Thoracic aorta (tissue), 2 donors: ENCODE data around the gene SAA1. TPM values are rescaled to one million over a fixed set of nuclear protein-coding genes. Genes with fewer than 3 reads are reported as not detected.

Experiments
- ATAC-seq: fragments of 150-250 bp; one replicate; pipeline ENCODE4 v1.8.0; 2017; ENCODE audit warnings: low read depth; ENCODE audit not compliant: insufficient number of reproducible peaks, low FRiP score
- DNase-seq: peaks from one replicate; pipeline ENCODE4 v3.0.0-alpha.2; 2020; ENCODE audit warnings: low spot score
- H3K27ac ChIP-seq, 2 donors: fragments of 200-600 bp; sonication (generic); 1 replicate in 1 of 2; 2 replicates in 1 of 2; pipeline ENCODE4 v1.5.1; 2016; ENCODE audit warnings: mild to moderate bottlenecking in 2 of 2, moderate library complexity in 2 of 2
- H3K27me3 ChIP-seq: fragments of 200-600 bp; sonication (generic); replicated peaks from 2 replicates; pipeline ENCODE4 v1.6.0; 2016; ENCODE audit warnings: mild to moderate bottlenecking; ENCODE audit not compliant: insufficient read depth
- H3K36me3 ChIP-seq: fragments of 200-600 bp; sonication (generic); one replicate; pipeline ENCODE4 v1.5.1; 2016
- H3K4me1 ChIP-seq, 2 donors: fragments of 200-600 bp; sonication (generic); 1 replicate in 1 of 2; 2 replicates in 1 of 2; pipeline versions ENCODE4 v1.5.1 to v1.6.0; 2016; ENCODE audit warnings: low read depth in 2 of 2, mild to moderate bottlenecking in 1 of 2; ENCODE audit not compliant: control insufficient read depth in 1 of 2
- H3K4me3 ChIP-seq: fragments of 200-600 bp; sonication (generic); 2 replicates; pipeline ENCODE4 v1.5.1; 2016; ENCODE audit warnings: mild to moderate bottlenecking
- H3K9me3 ChIP-seq: fragments of 200-600 bp; sonication (generic); 2 replicates; pipeline ENCODE4 v1.5.1; 2016
- CTCF ChIP-seq: fragments of 200-600 bp; sonication (generic); IDR thresholded peaks from one replicate; pipeline ENCODE4 v1.5.1; 2019; ENCODE audit warnings: antibody characterized with exemption
- total RNA-seq, 2 donors: library from RNA; depleted of rRNA; stranded (reverse); fragments of >200 nt; gene quantifications; one replicate each; pipeline versions ENCODE4 v1.1.0 to v1.2.3, GENCODE V29; 2016

Gene SAA1
- 10 to 100 TPM in 1 of 2 donors, 1 to 10 TPM in 1; 6.5 to 18.9 TPM for total RNA-seq

GRCh38 chr11:18265949-18266348, at the start of gene SAA1:
SAA1 (plus strand) TSS chr11:18266264; CDS start chr11:18266888, 624 bp downstream.
- H3K27ac ChIP-seq: no peak within 1 kb of the TSS
- no peaks in the 10 kb centered on the region for H3K36me3 ChIP-seq
- no peak for TF ChIP-seq CTCF
- no peaks in the 10 kb centered on the region for H3K27me3 ChIP-seq
- no peak for ATAC-seq
- H3K9me3 ChIP-seq: no peaks in the 10 kb centered on the region
- H3K4me1 ChIP-seq: no peaks in the 10 kb centered on the region
- no peak within 1 kb of the TSS for H3K4me3 ChIP-seq
- DNase-seq: no peak

GRCh38 chr11:18221274-18221876, 44.7 kb upstream of the SAA1 start:
- Histone ChIP-seq H3K36me3 (no peaks in the 10 kb centered on the region), H3K27ac (no peak overlapping the region), H3K9me3 (no peaks in the 10 kb centered on the region), H3K27me3 (no peaks in the 10 kb centered on the region), H3K4me1 (no peaks in the 10 kb centered on the region), H3K4me3 (no peak overlapping the region)
- no peak for ATAC-seq
- no peak for DNase-seq
- no peak for TF ChIP-seq CTCF

GRCh38 chr11:18222814-18223421, 43.1 kb upstream of the SAA1 start:
- ATAC-seq (no peak), DNase-seq (no peak)
- Histone ChIP-seq H3K36me3 (no peaks in the 10 kb centered on the region), H3K4me1 (no peaks in the 10 kb centered on the region), H3K9me3 (no peaks in the 10 kb centered on the region), H3K27me3 (no peaks in the 10 kb centered on the region), H3K4me3 (no peak overlapping the region), H3K27ac (no peak overlapping the region)
- TF ChIP-seq CTCF: no peak

GRCh38 chr11:18223591-18224387, 42.3 kb upstream of the SAA1 start:
- H3K4me3 ChIP-seq: no peak overlapping the region
- H3K36me3 ChIP-seq: no peaks in the 10 kb centered on the region
- DNase-seq: no peak
- H3K27ac ChIP-seq: no peak overlapping the region
- no peaks in the 10 kb centered on the region for H3K9me3 ChIP-seq
- TF ChIP-seq CTCF: no peak
- H3K4me1 ChIP-seq: no peaks in the 10 kb centered on the region
- ATAC-seq: no peak
- no peaks in the 10 kb centered on the region for H3K27me3 ChIP-seq

GRCh38 chr11:18225913-18226312, 40.2 kb upstream of the SAA1 start:
- H3K4me3 ChIP-seq: no peak overlapping the region
- no peaks in the 10 kb centered on the region for H3K4me1 ChIP-seq
- no peaks in the 10 kb centered on the region for H3K9me3 ChIP-seq
- TF ChIP-seq CTCF: no peak
- no peak for ATAC-seq
- DNase-seq: no peak
- no peaks in the 10 kb centered on the region for H3K36me3 ChIP-seq
- no peaks in the 10 kb centered on the region for H3K27me3 ChIP-seq
- H3K27ac ChIP-seq: no peak overlapping the region
